Epidermal melanocyte (primary cell): Measurements from ENCODE around the gene TPRG1L.

Source experiments
- DNase-seq: peaks from one replicate; pipeline ENCODE4 v3.0.0; 2011; ENCODE audit warnings: low spot score; ENCODE audit not compliant: insufficient read length

The TPRG1L gene

DNA sequence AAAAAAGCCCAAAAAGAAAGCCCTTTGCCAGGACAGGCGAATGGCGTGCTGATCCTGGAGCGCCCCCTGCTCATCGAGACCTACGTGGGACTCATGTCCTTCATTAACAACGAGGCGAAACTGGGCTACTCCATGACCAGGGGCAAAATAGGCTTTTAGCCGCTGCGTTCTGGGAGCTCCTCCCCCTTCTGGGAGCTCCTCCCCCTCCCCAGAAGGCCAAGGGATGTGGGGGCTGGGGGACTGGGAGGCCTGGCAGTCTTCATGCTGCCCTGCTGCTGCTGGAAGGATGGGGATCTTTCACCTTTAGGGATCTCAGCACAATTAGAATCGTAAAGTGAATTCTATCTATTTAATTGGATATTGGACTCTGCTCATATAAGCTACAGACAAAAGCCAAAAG, 3.6 kb downstream of the TPRG1L start:
- no peak for DNase-seq

DNA sequence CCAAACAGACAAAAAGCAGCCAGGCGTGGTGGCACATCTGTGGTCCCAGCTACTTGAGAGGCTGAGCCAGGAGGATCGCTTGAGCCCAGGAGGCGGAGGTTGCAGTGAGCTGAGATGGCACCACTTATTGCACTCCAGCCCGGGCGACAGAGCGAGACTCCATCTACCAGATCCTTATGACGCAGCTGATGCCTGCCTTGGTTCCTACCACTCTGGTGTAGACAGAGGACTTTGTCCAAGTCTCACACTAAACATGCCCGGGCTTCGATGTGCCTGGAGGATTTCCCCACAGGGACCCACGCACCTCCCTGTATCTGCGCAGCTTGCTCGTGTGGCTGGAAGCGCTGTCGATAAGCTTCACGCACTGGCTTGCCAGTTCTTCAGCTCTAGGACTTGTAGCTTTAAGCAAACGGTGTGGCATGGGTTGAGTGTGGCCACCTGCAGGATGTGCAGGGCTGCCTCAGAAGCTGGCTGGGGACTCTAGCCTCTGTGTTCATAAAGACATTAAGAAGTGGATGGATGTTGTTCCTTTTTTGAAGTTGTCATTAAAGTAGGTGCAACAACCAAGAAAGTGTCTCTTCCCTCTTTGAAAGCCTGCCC, 4.8 kb downstream of the TPRG1L start:
- no peak for DNase-seq

DNA sequence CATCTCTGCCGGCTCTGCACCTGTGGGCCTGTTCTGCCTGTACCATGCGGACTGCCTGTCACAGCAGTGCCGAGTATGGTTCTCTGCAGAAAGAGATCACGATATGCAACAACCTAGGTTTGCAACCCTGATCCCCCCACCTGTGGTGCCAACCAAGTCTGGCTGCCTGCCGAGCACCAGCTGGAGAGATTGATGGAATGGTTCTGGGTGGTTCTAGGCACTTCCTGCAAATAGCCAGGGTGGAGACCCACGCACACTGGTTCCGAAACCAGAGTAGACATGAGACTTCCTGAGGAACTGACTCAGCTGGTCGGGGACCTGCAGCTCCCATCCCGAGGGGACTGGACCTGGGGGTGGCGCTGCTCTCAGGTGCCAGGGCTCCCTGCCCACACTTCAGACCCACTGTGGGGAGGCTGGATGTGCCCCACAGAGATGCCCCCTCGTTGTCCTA, 5.4 kb downstream of the TPRG1L start:
- DNase-seq = no peak

DNA sequence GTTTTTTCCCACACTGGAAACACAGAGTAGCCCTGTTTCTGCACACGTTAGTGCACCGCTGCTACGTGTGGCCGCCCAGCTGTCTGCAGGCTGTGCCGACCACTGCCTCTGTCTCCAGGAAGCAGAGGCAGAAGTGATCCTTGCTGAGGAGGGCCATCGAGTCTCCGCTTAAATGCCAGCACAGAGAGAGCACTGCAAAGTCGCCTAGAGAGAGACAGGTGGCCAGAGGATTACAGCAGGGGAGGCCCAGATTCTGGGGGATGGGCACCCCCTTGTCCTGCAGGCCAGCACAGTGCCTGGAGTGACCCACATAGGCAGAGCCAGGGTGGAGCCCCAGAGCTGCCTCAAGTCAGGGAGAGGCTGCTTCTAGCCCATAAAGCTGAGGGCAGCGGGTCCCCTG, 6.1 kb downstream of the TPRG1L start:
- no peak for DNase-seq

DNA sequence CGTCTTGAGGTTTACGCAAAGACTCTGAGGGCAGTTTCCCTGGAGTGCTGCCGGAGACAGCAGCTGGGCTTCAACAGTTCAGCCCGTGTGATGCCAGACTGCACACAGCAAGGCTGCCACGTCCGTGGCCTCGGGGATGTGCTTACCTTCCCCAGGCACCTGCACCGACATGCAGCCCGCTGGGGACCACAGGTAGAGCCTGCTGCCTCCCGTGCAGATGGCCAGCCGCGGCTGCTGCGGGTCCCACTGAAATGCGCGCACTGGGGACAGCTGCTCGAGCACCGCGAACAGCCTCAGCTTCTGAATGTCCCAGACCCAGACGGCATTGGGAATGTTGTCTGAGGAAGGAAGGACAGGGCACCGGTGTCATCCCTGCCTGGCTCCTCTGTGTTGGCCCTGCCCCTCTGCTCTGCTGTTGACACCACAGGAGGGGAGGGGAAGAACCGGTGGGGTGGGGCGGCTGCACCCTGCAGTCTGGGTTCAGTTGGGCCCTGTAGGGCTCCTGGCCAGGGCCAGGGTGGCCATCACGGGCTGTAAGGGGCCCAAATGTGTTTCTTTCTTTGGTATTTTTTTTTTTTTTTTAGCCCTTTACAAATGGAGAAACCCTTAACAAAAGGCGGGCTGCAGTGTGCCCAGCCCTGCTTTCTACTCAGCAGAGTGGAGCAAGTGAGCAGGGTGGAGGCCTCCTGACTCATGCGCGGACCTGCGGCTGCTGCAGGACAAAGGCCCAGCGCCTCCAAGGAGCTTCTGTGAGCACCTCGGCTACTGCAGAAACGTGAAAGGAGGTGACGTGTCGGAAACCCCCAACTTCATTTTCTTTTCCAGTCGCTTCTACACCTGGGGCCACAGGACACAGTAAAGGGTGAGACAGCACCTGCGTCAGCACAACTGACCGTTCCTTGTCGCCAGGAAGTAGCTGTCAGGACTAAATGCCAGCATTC, 6.8 kb downstream of the TPRG1L start:
- DNase-seq = no peak

DNA sequence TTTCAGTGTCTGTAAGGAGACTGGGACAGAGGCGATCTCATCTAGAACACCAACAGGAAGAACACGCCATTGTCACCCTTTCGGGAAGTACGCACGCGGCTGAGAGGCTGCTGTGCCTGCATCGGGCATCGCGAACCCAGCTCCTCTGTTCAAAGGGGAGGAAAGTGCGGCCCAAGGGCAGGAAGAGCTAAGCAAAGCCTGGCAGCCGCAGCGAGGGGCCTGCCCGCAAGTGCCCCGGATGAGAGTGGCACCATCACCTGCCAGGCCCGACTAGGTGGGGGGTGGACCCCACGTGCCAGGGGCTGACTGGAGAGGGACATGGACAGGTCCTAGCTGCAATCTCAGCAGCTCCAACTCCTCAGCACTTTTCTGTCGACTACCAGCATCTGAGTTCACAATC, 7.5 kb downstream of the TPRG1L start:
- DNase-seq = no peak

DNA sequence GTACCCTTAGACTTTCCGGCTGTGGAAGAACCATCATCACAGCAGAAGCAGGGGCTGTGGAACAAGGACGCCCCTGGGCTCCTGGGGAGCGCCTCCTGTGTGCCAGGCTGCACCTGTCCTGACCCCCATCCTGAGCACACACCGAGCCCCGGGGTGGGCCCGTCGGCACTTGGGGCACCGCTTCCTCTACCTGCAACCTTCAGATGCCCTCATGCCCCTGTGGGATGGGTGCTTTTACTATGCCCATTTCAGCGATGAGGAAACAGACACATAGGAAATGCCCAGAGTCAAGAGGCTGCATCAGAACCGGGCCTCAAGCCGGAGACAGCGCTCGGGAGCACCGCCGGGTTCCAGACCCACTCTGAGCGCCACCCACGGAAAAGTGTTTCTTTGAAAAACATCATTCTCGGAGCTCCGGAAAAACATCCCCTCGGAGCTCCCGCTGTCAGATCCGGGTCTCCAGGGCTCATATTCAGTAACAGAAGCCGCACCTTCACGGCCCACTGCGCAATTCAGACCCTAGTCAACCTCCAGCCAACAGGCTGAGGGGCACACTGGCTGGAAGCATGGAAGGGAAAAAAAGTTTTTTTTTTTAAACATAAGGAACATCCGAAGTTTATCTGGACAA, 8.0 kb downstream of the TPRG1L start:
- DNase-seq = no peak

DNA sequence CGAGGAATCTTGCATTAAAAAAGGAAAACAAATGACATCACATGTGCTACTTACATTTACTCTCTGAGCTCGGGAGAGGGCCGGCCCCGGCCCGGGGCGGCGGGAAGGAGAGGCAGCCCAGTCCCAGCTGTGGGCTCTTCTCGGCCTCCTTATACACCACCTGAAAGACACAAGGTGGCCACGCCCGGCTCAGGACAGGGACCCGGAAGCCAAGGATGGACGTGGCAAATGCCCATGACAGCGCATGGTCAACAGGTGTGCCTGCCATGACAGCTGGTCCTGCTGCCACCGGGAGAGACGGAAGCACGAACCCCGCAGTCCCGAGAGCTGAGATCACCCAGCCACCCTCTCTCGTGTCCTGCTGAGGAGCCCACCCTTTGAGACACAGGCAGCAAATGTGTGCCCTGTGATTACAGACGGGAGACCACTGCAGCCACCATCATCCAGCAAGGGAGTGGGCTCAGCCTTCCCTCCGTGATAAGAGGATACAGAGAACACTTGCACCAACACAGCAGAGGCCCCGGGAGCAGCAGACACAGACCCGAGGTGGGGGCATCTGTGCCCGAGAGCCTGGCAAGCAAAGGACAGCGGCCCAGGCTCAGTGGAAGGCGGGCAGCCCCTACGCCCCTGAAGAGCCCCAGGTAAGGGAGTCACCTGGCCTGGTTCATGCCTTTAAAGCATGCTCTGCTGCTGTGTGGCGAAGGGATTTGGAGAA, 8.7 kb downstream of the TPRG1L start:
- DNase-seq = no peak

DNA sequence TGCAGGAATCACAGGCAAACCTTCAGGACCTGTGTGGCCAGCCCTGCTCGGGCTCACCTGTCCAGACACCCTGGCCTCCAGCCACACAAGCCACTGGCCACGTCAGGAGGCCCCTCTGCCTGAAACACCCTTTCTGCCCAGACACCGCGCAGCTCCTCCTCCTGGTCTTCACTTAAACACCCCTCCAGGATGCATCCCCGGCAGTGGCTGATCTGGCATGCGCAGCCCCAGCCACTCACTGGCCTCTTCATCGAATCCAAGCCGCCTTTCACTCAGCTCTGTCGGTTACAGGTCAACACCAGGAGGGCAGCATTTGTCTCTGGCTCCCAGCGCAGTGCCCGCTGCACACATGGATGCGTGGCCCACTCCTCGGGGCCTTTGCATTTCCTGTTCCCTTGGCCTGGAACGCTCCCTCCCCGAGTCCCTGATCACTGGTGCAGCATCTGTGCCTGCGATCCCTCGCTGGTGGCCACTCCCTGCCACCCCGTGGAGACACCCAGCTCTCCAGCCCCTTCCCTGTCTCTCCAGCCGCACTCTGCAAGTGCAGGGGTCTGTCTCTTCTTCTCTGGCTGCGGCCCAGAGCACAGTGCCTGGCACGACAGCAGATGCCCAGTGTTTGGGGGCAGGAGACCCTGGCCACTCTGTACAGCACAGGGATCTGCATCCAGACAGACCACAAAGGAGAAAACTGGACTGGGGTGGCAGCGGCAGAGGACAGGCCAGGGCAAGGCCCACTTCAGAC, 9.4 kb downstream of the TPRG1L start:
- DNase-seq = no peak

DNA sequence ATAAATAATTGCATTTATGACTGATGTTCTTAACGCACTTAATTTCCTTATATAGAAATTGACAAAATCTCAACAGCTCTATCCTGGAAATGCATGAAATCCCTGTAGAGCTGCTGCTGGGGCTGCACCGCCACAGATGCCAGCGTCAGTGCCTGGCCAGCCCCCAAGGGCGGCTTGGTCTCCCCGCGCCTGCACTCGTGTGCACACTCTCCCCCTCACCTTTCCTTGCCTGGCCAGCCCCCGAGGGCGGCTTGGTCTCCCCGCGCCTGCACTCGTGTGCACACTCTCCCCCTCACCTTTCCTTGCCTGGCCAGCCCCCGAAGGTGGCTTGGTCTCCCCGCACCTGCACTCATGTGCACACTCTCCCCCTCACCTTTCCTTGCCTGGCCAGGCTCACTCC, 11.3 kb downstream of the TPRG1L start:
- no peak for DNase-seq

DNA sequence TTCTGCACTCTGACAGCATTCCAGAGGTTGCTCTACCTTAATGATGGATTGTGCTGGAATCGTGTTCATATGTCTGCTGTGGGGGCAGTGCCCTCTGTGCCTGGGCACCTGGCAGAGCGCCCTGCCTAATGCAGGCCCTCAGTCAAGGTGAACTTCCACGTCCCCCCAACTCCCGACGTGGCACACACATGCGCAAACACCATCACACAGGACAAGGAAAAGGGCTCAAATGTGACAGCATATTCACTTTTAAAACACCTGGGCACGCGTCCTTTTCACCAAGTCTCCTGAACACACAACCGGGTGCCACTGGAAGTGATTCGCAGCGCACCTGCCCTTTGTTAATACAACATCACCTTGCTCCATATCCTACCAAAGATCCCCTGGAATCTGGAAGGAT, 11.7 kb downstream of the TPRG1L start:
- DNase-seq = no peak

DNA sequence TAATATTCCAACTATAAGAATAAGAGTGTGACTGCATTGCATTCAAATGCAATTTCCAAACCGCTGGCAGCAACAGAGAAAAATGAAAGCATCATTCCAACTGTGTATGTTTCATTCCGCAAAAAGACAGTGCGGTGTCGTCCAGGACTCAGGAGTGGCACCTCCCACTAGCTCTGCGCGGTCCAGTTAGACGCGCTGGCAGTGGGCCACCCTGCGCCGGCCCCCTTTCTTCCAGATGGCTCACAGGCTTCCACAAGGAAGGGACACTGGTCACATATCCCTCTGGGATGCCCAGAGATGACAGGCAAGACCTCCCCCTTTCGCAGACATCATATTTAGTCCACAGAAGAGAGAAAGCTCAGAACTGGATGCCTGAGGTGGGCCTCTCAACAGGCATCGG, 13.2 kb downstream of the TPRG1L start:
- no peak for DNase-seq

DNA sequence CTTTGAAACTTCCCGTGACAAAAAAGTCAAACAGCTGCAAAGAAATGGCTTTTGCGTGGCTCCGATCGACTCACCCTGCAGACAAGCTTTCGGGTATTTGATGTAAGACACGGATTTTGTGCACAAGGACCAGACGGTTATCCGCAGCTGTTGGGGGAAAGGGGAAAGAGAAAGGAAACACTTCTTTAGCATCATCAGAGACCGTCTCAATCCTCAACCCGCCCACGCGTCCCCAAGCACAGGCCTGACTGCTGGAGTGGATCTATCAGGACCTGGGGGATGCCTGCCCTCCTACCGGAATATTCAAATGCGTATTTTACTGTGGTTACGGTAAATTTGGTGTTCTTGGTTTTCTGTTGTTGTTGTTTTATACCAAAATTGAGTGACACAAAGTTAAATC, 13.9 kb downstream of the TPRG1L start:
- DNase-seq = no peak

DNA sequence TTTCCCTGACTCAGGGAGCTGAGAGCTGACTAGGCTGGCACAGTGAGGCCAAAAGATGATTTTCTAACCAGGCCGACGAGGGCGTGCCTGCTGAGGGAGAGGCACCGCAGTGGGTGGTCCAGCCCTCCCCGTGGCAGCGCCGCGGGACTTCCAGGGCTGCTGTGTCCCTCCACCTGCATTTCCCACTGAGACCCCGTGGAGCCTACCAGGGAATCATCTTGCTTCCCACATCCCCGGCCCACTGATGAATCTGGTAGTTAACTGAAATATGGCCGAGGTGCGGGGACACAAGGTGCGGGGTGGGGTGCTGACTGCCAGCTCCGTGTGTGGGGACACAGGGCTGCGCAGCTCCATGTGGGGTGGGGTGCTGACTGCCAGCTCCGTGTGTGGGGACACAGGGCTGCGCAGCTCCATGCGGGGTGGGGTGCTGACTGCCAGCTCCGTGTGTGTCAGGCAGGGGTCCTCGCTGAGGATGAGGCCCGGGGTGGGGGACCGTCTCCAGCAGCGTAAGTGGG, 14.6 kb downstream of the TPRG1L start:
- DNase-seq = no peak

DNA sequence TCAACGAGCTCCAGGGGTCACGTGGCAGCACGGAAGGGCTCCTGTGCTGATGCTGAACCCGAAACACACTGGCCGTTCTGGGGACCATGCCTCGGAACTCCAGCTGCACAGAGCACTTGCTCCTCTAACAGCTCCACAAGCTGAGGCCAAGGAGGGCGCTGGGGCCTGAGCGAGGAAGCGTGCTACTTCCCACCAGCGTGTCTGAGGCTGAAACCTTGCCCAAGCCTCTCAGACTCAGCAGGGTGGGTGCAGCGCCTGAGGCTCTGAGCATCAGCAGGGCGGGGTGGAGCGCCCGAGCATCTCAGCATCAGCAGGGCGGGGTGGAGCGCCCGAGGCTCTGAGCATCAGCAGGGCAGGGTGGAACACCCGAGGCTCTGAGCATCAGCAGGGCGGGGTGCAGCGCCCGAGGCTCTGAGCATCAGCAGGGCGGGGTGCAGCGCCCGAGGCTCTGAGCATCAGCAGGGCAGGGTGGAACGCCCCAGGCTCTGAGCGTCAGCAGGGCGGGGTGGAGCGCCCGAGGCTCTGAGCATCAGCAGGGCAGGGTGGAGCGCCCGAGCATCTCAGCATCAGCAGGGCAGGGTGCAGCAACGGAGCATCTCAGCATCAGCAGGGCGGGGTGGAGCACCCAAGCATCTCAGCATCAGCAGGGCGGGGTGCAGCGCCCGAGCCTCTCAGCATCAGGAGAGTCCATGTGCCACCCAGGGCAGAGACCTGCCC, 15.5 kb downstream of the TPRG1L start:
- DNase-seq = no peak

DNA sequence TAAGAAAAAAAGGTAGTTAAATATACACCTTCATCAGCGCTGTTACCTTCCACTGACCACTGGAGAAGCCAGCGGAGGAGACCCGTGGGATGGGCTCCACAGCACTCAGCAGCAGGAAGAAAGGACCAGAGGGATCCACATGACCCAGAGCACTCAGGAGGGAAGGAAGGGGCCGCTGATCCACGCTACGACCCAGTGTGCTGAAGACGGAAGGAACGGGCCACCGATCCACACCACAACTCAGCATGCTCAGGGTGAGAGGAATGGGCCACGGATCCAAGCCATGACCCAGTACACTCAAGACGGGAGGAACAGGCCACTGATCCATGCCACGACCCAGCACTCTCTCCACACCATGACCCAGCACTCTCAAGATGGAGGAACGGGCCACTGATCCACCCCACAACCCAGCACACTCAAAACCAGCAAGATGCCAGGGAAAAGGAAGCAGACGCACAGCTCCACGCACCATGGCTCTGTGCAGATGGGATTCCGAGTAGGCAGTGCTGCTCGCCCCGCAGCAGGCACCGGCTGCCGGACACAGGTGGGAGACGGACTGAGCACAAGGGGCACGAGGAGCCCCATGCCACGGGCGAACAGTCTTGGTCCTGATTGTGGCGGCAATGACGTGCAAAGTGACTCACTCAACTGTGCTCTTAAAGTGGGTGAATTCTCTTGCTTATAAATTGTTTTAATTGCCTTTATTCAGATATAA, 16.4 kb downstream of the TPRG1L start:
- no peak for DNase-seq

DNA sequence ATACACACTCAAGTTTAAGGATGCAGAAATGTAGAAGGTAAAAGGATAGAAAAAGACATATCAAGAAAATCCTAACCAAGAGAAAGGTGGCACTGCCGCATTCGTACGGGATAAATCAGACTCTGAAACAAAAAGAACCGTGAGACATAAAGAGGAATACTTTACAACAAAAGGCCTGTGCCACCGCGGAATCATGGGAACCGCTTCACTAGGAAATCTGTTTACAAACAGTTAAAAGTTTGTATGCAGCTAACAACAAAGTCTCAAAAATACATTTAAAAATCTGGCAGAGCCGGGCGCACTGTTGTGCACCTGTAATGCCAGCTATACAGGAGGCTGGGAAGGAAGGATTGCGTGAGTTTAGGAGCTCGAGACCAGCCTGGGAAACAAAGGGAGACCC, 17.0 kb downstream of the TPRG1L start:
- no peak for DNase-seq

DNA sequence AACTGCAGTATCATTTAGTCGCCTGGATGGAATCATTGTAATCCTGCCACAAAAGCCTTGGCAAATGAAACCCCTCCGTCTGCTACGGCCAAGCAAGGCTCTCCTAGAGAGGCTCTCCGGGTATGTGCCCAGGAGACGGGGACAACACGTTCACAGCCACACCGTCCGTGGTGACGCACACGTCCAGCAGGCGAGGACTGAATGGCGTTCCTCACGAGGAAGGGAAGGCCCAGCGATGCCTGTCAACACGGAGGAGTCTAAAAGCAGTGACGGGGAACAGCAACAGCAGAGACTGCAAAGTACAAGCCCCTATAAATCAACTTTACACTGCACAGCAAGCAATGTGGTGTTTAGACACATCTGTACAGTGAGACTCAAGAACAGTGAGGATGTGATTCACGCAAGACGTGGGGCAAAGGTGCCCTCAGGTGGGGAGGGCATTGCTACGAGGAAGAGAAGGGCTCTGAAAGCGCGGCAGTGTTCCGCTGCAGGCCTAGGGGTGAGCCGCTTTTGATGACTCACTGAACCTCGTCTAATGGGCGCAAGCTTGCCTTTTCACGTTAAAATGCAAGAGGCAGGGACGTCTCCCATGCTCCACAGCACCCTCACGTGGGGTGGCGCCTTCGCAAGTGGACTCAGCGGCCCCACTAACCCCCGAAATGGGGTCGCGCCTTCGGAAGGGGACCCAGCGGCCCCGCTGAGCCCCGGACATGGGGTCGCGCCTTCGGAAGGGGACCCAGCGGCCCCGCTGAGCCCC, 18.3 kb downstream of the TPRG1L start:
- DNase-seq = no peak

DNA sequence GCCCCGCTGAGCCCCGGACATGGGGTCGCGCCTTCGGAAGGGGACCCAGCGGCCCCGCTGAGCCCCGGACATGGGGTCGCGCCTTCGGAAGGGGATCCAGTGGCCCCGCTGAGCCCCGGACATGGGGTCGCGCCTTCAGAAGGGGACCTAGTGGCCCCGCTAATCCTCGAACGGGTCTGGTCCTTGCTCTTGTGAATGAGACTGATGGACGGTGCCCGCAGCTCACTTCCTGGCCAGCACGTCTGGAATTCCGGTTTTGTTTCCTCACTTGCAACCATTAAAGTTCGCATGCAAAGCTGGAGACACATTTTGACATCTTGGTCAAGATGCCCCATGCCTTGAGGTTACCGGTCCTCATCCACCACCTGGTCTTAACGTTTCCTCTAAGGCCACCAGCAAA, 19.5 kb downstream of the TPRG1L start:
- no peak for DNase-seq
